ENCODE results near the gene CAVIN2. TPM values are rescaled to one million over a fixed set of nuclear protein-coding genes. Genes with fewer than 3 reads are reported as not detected.

Gene CAVIN2
- polyA plus RNA-seq, 1 donor from 2014 or later: not detected

DNA sequence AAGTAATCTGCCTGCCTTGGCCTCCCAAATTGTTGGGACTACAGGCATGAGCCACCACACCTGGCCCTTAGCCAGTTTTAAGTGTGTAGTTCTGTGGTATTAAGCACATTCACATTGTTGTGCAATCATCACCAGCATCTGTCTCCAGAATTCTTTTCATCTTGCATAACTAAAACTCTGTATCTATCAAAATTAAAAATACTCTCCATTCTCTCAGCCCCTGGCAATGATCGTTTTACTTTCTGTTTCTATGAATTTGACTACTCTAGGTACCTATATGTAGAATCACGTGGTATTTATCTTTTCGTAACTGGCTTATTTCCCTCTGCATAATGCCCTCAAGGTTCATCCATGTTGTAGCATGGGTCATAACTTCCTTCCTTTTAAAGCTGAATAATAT, 45.5 kb upstream of the CAVIN2 start:
- TF ChIP-seq RAD21 (conservative IDR thresholded peaks at IDR 0.05): no peak
- no peak for TF ChIP-seq SMC3 (conservative IDR thresholded peaks at IDR 0.05; ENCODE audit: poor library complexity)
- no peak for TF ChIP-seq EZH2 (IDR thresholded peaks at IDR 0.05; ENCODE audit: borderline replicate concordance, insufficient read depth, low read length, poor library complexity, severe bottlenecking)
- TF ChIP-seq TAF1 (IDR thresholded peaks at IDR 0.05; ENCODE audit: low read depth): no peak
- TF ChIP-seq POLR2AphosphoS5 (IDR thresholded peaks at IDR 0.05): no peak
- TF ChIP-seq EP300 (conservative IDR thresholded peaks at IDR 0.05; ENCODE audit: poor library complexity, severe bottlenecking): no peak
- no peak for TF ChIP-seq MXI1 (conservative IDR thresholded peaks at IDR 0.05; ENCODE audit: poor library complexity, severe bottlenecking)
- TF ChIP-seq, protein P1, sequence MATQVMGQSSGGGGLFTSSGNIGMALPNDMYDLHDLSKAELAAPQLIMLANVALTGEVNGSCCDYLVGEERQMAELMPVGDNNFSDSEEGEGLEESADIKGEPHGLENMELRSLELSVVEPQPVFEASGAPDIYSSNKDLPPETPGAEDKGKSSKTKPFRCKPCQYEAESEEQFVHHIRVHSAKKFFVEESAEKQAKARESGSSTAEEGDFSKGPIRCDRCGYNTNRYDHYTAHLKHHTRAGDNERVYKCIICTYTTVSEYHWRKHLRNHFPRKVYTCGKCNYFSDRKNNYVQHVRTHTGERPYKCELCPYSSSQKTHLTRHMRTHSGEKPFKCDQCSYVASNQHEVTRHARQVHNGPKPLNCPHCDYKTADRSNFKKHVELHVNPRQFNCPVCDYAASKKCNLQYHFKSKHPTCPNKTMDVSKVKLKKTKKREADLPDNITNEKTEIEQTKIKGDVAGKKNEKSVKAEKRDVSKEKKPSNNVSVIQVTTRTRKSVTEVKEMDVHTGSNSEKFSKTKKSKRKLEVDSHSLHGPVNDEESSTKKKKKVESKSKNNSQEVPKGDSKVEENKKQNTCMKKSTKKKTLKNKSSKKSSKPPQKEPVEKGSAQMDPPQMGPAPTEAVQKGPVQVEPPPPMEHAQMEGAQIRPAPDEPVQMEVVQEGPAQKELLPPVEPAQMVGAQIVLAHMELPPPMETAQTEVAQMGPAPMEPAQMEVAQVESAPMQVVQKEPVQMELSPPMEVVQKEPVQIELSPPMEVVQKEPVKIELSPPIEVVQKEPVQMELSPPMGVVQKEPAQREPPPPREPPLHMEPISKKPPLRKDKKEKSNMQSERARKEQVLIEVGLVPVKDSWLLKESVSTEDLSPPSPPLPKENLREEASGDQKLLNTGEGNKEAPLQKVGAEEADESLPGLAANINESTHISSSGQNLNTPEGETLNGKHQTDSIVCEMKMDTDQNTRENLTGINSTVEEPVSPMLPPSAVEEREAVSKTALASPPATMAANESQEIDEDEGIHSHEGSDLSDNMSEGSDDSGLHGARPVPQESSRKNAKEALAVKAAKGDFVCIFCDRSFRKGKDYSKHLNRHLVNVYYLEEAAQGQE (IDR thresholded peaks at IDR 0.05; ENCODE audit: borderline replicate concordance): no peak
- TF ChIP-seq, protein P2, sequence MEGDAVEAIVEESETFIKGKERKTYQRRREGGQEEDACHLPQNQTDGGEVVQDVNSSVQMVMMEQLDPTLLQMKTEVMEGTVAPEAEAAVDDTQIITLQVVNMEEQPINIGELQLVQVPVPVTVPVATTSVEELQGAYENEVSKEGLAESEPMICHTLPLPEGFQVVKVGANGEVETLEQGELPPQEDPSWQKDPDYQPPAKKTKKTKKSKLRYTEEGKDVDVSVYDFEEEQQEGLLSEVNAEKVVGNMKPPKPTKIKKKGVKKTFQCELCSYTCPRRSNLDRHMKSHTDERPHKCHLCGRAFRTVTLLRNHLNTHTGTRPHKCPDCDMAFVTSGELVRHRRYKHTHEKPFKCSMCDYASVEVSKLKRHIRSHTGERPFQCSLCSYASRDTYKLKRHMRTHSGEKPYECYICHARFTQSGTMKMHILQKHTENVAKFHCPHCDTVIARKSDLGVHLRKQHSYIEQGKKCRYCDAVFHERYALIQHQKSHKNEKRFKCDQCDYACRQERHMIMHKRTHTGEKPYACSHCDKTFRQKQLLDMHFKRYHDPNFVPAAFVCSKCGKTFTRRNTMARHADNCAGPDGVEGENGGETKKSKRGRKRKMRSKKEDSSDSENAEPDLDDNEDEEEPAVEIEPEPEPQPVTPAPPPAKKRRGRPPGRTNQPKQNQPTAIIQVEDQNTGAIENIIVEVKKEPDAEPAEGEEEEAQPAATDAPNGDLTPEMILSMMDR (IDR thresholded peaks at IDR 0.05; ENCODE audit: poor library complexity, severe bottlenecking): no peak
- Histone ChIP-seq H4K20me1 (ENCODE audit: insufficient read depth) (no peaks in the 10 kb centered on the region), H3K9ac (ENCODE audit: low read length) (no peak overlapping the region)

DNA sequence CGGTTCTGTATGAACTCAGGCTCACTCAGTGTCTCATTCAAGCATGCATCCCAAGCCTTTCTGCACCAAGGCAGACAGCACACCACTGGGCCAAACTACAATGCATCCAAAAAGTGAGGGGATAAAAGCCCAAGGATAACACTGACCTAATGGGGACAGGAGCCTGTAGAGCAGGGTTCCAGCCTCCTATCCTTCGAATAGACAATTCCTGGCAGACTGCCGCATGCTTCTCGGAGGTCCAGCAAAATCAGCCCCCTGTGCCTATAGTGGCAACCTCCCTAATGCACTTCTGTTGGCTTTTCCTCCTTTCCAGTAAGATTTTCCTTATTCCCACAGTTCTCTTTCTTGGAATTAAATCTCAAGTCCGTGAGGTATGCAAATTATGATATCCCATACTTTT, 44.8 kb upstream of the CAVIN2 start:
- no peaks in the 10 kb centered on the region for H4K20me1 ChIP-seq (ENCODE audit: insufficient read depth)
- TF ChIP-seq, protein P1 (IDR thresholded peaks at IDR 0.05; ENCODE audit: borderline replicate concordance): no peak
- no peak for TF ChIP-seq RAD21 (conservative IDR thresholded peaks at IDR 0.05)
- no peak for TF ChIP-seq EZH2 (IDR thresholded peaks at IDR 0.05; ENCODE audit: borderline replicate concordance, insufficient read depth, low read length, poor library complexity, severe bottlenecking)
- TF ChIP-seq MXI1 (conservative IDR thresholded peaks at IDR 0.05; ENCODE audit: poor library complexity, severe bottlenecking): no peak
- TF ChIP-seq SMC3 (conservative IDR thresholded peaks at IDR 0.05; ENCODE audit: poor library complexity): no peak
- TF ChIP-seq, protein P2 (IDR thresholded peaks at IDR 0.05; ENCODE audit: poor library complexity, severe bottlenecking): no peak
- TF ChIP-seq TAF1 (IDR thresholded peaks at IDR 0.05; ENCODE audit: low read depth): no peak
- no peak for TF ChIP-seq POLR2AphosphoS5 (IDR thresholded peaks at IDR 0.05)
- TF ChIP-seq EP300 (conservative IDR thresholded peaks at IDR 0.05; ENCODE audit: poor library complexity, severe bottlenecking): no peak
- no peak overlapping the region for H3K4me2 ChIP-seq (ENCODE audit: low read length)
- no peaks in the 10 kb centered on the region for H3K9me2 ChIP-seq (ENCODE audit: insufficient read depth, low read length)
- no peaks in the 10 kb centered on the region for H3K9me3 ChIP-seq (ENCODE audit: low read length)
- no peaks in the 10 kb centered on the region for H3K27me3 ChIP-seq (ENCODE audit: insufficient read depth, low read depth, low read length)
- H3K9ac ChIP-seq (ENCODE audit: low read length): no peak overlapping the region
- H3K36me3 ChIP-seq (ENCODE audit: insufficient read depth, low read length): no peaks in the 10 kb centered on the region
- H2AFZ ChIP-seq (ENCODE audit: low read depth, low read length): no peak overlapping the region
- H3F3A ChIP-seq (ENCODE audit: insufficient read depth, low read length, poor library complexity, severe bottlenecking): no peaks in the 10 kb centered on the region
- H3K79me2 ChIP-seq (replicated peaks; ENCODE audit: insufficient read depth, low read length): no peaks in the 10 kb centered on the region
- no peak overlapping the region for H3K4me3 ChIP-seq (ENCODE audit: low read length)
- H3K27ac ChIP-seq (ENCODE audit: low read length): no peak overlapping the region

More for the DNA sequence above, 45.5 kb upstream of the CAVIN2 start:
- H3K27me3 ChIP-seq (ENCODE audit: insufficient read depth, low read depth, low read length): no peaks in the 10 kb centered on the region
- no peaks in the 10 kb centered on the region for H3F3A ChIP-seq (ENCODE audit: insufficient read depth, low read length, poor library complexity, severe bottlenecking)
- H3K9me3 ChIP-seq (ENCODE audit: low read length): no peaks in the 10 kb centered on the region
- no peak overlapping the region for H3K27ac ChIP-seq (ENCODE audit: low read length)
- no peaks in the 10 kb centered on the region for H3K9me2 ChIP-seq (ENCODE audit: insufficient read depth, low read length)
- H3K4me2 ChIP-seq (ENCODE audit: low read length): no peak overlapping the region
- H3K4me3 ChIP-seq (ENCODE audit: low read length): no peak overlapping the region
- H3K36me3 ChIP-seq (ENCODE audit: insufficient read depth, low read length): no peaks in the 10 kb centered on the region
- H3K79me2 ChIP-seq (replicated peaks; ENCODE audit: insufficient read depth, low read length): no peaks in the 10 kb centered on the region
- H2AFZ ChIP-seq (ENCODE audit: low read depth, low read length): no peak overlapping the region
